Daoy (cell line): ENCODE data around the gene GPLD1. TPM values are rescaled to one million over a fixed set of nuclear protein-coding genes. Genes with fewer than 3 reads are reported as not detected.
"Not testable (repeated sequence)": the region's sequence is repeated elsewhere in the genome, so short reads cannot be mapped to it uniquely, and the experiment has no call there.

Experiments used
- DNase-seq: peaks from one replicate; pipeline ENCODE4 v3.0.0-alpha.2; 2015; ENCODE audit warnings: low read depth
- total RNA-seq: library from RNA; depleted of rRNA; stranded (reverse); fragments of >200 nt; shearing (Covaris generic); gene quantifications from 2 replicates; pipeline ENCODE4 v1.2.3, GENCODE V29; 2014

GPLD1 gene
- total RNA-seq, 1 experiment from 2014 or later, result 2.5 TPM

DNA sequence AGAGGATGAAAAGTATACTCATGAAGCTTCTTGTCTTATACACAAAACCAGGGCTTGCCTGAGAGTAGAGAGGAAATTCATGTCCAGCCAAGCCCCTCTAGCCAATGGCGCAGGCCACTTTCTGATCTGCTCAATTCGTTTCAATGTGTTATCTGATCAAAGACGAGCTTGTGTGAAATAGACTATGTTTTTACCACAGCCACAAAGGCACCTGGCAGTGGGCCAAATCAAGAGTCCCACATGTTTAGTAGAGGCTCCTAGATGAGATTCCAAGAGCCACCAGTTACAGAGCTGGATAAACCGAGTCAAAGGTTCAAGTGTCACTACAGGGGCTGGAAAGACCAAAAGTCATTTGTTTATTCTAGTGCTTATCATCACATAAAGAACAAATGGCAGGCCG lies 34.9 kb downstream of the GPLD1 start:
- no peak for DNase-seq

DNA sequence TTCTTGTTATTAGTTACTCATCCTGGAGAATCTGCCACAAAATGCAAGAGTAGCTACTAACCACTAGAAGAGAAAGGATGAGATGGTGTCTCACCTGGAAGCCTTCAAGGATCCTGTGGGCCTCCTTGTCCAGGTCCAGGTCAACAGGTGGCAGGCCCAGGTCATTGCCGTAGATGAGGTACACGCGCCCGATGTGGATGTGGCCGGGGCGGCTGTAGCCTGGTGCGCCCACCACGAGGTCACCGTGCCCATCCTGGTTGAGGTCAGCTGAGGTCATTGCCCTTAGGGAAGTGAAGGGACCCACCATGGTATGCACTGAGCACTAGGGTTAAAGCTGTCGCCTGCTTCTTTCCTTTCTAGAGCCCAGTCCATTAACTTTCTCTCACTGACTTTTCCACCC lies 35.5 kb downstream of the GPLD1 start:
- no peak for DNase-seq

DNA sequence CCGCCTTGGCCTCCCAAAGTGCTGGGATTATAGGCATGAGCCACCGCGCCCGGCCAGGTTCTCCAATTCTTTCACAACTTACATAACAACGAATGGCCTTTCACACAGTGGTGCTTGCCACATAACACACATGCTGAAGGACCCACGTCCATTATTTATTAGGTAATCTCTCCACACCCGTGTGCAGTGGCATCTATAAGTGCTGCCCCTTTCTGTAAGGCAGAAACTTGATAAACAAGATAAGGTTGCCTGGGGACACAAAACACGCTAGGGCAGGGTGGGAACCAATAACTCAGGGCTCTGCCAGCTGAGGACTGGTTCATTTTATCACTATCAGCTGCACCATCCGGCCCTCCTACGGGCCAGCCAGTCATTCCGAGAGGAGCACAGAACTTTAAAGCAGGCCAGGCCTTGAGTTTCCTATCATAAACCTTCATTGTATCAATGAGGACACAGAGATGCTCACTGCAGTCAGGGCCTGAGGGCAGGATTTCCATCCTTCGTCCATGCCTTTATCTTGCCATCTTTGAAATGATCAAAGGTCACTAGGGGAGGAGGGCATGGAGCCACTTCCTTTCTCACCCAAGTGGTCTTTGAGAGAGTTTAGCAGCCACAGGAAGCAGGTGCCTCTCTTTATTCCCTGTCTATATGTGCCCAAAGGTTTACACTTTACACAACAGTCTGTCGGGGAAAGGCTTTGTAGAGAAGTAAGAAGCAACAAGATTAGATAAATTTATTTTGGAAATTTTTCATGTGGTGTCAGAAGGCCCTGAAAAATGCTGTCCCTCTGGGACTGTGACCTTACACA lies 37.6 kb downstream of the GPLD1 start:
- no peak for DNase-seq

DNA sequence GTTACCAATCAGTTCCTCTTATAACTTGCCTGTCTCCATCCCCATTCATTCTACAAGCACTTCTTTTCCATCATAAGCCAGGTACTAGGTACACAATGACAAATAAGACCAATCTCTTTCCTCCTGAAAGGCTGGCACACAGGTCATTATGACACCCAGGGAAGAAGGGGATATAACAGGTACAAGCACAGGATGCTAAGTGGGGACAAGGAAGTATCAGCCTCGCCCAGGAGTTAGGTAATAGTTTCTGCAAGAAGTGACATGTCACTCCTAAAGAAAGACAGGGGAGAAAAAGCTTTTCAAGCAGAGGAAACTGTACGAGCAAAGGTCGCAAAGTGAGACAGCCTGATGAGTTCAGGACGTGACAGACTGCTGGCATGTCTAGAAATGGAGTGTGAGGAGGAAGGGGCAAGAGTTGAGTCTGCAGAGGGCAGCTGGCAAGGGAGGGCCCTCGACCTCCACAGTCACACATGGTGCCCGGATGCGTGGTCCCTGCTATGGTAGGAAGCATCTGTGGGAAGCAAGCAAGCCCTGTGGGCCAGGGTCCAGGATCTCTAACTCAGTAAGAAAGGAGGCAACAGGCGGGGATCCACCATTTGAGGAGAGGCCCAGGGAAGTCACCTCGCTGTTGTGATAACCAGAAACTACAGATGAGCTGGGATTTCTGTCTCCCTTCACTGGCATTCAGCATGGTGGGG lies 40.4 kb downstream of the GPLD1 start:
- no peak for DNase-seq

DNA sequence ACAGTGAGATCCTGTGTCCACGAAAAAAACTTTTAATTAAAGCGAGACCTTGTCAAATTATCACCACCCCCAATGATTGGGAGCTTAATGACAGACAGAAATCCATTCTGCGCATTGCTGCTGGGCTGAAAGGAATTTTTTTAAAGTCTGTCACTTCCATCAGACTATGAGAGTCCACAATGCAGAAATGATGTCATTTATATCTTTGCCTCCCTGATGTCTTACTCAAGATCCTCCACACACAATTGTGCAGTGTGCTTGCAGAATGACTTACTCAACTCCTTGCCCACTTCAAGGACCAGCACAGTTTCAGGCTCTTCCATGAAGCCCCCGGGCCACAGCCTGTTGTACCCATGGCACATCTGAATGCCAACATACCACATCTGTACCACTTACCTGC lies 41.0 kb downstream of the GPLD1 start:
- no peak for DNase-seq

DNA sequence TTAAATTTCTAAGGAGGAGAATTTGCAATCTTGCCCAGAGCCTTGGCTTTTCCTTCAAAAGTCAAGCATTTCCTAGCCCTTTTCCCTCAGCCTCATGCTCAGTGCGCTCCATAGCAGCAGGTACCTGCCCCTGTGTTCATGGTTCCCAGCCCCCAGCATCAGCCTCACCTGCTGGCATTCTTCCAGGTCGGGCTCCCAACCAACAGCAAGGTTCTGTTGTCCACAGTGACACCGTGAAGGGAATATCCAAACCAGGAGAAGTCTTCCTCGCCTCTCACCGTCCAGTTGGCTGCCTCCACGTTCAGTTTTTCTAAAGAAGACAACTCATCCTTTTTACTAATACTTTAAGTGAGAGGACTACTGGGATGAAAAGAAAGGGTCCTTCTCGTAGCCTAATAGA lies 42.7 kb downstream of the GPLD1 start:
- DNase-seq, result no peak

DNA sequence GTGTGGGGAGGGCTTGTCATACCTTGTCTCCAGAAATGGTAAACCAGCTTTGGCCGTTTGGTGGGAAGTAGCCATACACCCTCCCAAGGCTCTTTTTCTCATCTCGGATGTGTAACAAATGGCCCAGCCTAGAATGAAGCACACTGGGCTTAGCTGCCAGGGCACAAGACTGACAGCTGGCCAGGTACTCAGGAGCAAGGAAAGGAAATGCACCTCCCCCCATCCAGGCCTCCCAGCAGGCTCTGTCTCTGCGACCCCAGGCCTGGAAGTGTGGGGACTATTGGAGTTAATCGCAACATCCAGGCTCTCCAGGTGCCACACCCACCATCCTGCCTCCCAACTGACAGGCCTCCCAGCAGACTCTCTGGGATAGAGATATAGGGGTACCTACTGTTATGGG lies 43.7 kb downstream of the GPLD1 start:
- DNase-seq, result no peak

DNA sequence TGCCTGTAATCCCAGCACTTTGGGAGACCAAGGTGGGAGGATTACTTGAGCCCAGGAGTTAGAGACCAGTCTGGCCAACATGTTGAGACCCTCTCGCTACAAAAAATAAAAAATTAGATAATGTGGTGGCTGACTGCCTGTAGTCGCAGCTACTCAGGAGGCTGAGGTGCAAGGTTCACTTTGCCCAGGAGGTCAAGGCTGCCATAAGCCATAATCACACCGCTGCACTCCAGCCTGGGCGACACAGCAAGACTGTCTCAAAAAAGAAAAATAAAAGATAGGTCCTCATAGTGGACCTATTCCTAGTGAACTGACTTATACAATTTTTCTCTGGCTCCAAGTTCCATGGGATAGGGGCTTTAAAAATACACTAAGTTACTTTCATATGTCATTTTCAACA lies 44.8 kb downstream of the GPLD1 start:
- DNase-seq, result no peak

DNA sequence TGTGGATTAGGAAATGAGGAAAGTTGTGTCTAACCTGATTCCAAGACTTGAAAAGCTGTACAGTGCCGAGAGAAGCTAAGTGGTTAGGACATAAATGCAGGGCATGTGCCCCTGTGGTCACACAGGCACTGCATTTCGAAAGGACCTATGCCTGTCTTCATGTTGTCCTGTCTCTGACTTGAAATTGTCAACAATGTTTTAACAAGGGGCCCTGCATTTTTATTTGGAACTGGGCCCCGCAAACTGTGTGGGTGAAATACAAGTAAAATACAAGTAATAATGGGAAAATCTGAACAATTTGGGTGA lies 47.8 kb downstream of the GPLD1 start:
- no peak for DNase-seq

DNA sequence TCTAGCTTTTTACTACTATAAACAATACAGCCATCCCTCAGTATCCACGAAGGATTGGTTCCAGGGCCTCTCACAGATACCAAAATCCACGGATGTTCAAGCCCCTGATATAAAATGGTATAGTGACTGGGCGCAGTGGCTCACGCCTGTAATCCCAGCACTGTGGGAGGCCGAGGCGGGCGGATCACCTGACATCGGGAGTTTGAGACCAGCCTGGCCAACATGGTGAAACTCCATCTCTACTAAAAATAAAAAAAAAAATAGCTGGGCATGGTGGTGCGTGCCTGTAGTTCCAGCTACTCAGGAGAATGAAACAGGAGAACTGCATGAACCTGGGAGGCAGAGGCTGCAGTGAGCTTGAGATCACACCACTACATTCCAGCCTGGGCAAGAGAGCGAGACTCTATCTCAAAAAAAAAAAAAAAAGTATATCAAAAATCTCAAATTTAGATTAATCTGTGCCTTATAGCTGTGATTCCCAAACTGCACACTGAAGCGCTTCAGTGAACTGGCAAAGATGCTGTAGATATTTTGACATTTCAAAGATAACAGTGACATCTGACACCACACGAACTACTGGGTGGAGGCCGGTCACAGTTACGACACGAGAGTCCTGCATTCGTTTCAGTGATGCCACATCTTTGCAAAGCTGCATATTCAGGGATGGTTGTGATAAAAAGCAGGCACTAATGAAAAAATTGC lies 48.3 kb downstream of the GPLD1 start:
- DNase-seq, result no peak

DNA sequence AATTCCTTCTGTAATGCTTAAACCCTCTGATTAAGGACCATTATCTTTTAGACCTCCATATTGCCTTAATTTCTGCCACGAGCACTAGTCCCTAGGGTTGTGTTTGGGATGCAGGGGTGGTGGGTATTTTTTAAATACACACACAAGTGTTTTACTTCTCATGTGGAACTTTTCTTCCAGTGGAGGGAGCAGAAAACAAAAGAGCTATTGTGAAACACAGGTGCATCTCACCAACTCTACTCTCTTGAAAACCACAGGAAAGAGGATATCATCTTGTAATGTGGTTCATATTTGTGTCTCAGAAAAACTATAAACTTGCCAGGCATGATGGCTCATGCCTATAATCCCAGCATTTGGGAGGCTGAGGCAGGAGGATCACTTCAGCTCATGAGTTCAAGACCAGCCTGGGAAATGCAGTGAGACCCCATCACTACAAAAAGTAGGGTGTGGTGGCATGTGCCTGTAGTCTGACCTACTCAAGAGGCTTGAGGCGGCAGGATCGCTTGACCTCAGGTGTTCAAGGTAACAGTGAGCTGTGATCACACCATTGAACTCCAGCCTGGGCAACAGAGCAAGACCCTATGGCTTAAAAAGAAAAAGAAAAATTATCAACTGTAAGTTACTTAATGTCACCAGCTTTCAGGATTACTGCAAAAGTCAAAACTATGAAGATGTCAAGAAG lies 49.4 kb downstream of the GPLD1 start:
- DNase-seq, result no peak

DNA sequence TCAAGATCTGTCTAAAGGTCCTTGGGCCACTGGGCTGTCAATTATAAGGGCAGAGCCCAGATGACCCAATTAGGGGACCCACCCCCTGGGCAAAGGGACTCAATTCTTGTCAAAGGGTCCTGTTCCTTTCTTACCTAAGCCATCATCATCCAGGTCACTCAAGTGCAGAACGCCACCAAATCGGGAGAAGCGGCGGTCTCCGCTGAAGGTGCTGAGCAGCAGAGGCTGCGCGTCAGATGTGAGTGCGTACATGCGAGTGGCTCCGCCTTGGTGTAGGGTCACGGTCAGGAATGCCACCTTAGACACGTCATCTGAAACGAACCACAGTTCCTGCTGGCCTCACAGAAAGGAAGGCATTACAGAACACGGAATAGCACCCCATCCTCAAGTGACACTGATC lies 52.4 kb downstream of the GPLD1 start:
- no peak for DNase-seq

DNA sequence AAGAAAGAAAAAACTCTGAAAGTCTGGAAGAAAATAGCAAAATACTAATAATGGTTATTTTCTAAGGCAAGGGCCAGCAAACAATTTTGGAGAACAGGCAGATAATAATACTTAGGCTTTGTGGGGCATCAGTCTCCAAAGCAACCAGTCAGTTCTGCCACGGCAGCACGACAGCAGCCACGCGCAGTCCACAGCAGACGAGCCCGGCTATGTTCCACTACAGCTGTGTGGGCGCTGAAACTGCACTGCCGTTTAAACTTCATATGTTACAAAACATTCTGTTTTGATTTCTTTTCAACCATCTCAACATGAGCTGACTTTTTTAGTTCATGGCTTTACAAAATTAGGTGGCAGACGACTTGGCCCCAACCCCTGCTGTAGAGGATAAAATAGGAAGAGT lies 56.8 kb downstream of the GPLD1 start:
- DNase-seq, result no peak

DNA sequence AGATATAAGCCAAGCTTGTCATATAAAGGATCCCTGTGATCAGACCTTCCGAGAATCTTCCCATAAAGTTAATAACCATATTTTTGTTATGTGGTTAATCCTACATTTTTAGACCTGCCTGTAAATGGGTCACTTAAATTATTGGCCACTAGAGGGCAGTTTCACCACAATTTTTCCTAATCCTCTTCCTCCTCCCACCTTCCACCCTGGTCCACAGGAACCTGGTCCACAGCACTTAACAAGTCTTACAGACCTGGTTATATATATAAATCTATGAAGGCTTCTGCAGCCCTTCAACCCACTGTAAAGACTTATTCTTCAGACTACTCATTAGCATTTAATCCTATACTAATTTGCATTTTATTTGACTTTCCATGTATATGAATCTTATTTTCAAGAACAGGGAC lies 58.3 kb downstream of the GPLD1 start:
- DNase-seq, result peak; percentile 48

DNA sequence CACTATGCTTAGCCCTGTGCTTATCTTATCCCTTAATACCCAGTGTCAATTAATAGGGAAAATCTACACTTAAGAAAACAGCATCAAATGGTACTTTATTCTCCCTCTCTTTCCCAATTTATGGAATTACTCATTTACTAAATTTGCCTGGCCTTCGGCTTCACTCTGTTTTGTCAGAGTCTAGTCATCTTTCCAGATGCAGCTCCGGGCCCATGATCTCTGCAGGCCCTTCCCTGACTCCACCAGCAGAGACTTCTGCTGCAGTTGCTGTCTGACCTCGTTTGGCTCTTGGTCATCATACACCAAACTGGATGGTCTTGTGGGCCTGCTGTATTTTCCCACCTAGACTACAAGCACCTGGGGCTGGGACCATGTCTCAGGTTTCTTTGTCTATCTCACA lies 59.3 kb downstream of the GPLD1 start:
- no peak for DNase-seq

DNA sequence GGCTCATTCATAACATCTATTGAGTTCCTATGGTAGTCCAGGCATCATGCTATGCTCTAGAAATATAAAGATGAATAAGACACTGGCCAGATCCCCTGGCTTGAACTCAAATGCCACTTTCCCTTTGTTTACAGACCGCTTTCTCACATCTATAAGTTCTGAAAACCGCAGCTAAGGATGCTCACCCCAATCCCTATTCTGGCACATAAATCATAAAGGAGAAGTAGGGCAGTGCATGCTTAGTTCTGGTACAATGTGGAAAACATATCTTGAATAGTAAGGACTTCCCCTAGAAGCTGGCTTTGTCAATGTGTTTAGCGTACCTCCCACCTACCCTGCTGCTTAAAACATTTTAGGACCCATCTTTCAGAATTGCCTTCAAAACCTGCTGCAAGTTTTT lies 60.2 kb downstream of the GPLD1 start:
- no peak for DNase-seq

DNA sequence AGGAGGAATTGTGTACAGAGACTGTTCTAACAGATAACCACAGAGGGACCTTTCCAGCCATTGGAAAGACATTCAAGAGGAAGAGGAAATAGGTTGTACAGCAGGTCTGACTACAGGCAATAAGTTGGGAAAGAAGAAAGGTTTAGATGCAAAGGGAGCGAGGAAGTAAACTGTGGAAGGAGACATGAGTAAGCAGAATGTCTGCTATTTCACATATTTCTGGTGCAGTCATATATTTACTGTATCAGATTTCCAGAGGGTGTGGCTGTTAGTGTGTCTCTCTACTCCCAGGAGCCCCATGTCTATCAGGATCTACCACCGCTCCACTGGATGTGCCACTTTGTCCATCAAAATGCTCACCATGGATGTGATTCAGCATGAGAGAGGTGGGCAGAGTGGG lies 60.8 kb downstream of the GPLD1 start:
- DNase-seq, result no peak

DNA sequence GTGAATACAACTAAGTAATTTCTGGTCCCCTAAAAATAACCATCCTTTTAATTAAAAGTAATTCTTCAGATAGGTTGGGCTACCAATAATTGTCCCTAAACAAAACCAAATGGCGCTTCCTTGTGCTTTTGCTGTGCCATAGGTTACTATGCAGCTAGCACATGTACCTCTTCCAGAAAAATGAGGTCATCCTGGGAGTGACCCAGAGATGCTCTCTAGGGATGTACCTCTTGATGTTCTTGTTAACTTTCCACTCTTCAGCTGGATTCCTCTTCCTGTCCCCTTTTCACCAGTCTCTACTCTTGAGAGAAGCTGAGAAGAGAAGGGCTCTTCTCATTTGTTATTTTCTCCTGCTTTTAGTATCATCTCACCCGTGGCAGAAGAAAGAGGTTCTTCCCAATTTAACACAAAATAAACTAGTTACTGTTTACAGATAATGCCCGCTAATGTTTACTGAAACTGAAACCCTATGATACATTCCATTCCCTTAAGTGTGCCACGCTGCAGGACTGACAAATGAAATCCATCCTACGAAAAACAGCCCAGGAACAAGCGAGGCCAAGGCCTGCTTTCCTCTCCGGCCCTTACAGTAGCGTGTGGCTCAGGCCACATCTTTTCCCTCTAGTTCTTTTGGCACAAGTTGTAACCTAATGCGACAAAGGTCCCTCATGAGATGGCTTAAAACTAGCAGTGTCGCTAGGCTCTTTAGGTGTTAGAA lies 62.5 kb downstream of the GPLD1 start:
- no peak for DNase-seq

DNA sequence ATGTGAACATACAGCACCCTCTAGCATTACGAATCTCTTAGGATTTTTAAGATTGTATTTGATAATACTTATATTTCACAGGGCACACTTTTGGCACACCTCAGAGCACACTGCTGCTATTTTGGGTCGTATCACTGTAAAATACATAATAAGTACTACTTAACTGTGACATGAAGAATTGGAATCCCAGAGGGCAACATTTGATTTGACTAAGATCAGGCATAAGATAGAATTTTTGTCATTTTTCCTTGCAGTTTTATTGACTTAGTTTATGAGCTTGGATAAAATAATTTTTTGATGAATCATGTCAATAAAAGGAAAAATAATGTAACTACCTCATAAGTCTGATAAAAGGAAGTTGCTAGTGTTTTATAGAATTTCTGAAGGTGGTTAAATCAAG lies 64.3 kb downstream of the GPLD1 start:
- no peak for DNase-seq

DNA sequence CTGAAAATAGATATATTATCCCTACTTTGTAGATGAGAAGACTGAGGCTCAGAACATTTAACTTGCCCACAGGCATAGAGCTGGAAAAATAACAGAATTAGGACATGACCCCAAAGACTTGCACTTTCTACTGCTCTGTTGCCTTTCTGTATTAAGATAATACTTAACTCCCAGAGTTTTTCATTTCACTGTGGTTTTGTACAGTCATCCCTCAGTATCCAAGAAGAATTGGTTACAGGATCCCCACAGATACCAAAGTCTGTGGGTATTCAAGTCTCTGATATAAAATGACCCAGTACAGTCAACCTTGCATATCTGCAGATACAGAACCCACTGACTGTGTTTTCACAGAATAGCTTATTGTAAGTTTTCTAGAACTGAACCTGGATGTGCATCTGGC lies 69.9 kb downstream of the GPLD1 start:
- DNase-seq, result no peak

DNA sequence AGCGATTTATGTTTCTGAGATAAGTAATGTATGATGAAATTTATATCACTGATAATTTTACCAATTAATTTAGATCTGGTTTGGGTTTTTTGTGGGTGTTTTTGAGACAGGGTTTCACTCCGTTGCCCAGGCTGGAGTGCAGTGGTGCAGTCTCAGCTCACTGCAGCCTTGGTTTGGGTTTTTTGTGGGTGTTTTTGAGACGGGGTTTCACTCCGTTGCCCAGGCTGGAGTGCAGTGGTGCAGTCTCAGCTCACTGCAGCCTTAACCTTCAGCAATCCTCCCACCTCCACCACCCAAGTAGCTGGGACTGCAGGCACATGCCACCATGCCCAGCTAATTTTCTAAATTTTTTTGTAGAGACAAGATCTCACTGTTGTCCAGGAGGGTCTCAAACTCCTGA lies 73.6 kb downstream of the GPLD1 start:
- no peak for DNase-seq

DNA sequence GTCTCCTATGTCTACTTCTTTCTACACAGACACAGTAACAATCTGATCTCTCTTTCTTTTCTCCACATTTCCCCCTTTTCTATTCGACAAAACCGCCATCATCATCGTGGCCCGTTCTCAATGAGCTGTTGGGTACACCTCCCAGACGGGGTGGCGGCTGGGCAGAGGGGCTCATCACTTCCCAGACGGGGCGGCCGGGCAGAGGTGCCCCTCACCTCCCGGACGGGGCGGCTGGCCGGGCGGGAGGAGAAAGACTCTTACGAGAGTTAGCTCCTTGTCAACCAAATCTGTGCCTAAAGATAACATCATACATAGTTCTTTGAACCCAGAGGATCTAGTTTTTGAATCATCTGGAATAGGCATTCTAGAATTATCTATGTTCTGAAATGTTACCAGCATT lies 74.8 kb downstream of the GPLD1 start:
- DNase-seq, result not testable (repeated sequence)
